Panc1 (cell line): ENCODE results near the gene OR2H2. TPM values are rescaled to one million over a fixed set of nuclear protein-coding genes. Genes with fewer than 3 reads are reported as not detected.

Source experiments
- total RNA-seq: library from RNA; stranded (reverse); gene quantifications from one replicate; pipeline ENCODE4 v1.2.1, GENCODE V29; 2021; ENCODE audit not compliant: unreplicated experiment

The OR2H2 gene
- total RNA-seq, 1 experiment from 2014 or later, result not detected

Other genes starting within 250 kb of the OR2H2 start
- gene OR5V1, start 216.3 kb upstream of the OR2H2 start, total RNA-seq, result not detected
- gene OR12D3, start 209.8 kb upstream of the OR2H2 start, total RNA-seq, result not detected
- gene OR12D2, start 189.5 kb upstream of the OR2H2 start, total RNA-seq, result not detected
- not detected for gene OR12D1, start 170.2 kb upstream of the OR2H2 start, total RNA-seq
- not detected for gene OR10C1, start 145.8 kb upstream of the OR2H2 start, total RNA-seq
- gene OR11A1, start 128.1 kb upstream of the OR2H2 start, total RNA-seq, result not detected
- not detected for gene OR2H1, start 128.0 kb upstream of the OR2H2 start, total RNA-seq
- gene MAS1L, start 97.2 kb upstream of the OR2H2 start, total RNA-seq, result not detected
- gene UBD, start 25.4 kb upstream of the OR2H2 start, total RNA-seq, result 0.54 TPM
- 11.9 TPM for gene GABBR1, start 48.1 kb downstream of the OR2H2 start, total RNA-seq
- not detected for gene MOG, start 72.0 kb downstream of the OR2H2 start, total RNA-seq
- gene ZFP57, start 96.0 kb downstream of the OR2H2 start, total RNA-seq, result not detected
- gene HLA-F, start 138.3 kb downstream of the OR2H2 start, total RNA-seq, result 7.5 TPM
- 0.62 TPM for gene HLA-G, start 242.7 kb downstream of the OR2H2 start, total RNA-seq